DMS153 (cell line): Measurements from ENCODE around the gene RUSF1.
"Not testable (repeated sequence)": the region's sequence is repeated elsewhere in the genome, so short reads cannot be mapped to it uniquely, and the experiment has no call there.

Source experiments
- DNase-seq: peaks from one replicate; lab custom pipeline; 2025; lab: John Stamatoyannopoulos, UW

The RUSF1 gene

GRCh38 chr16:31507929-31508705 is at the start of gene RUSF1:
Gene RUSF1, minus strand, starts transcription at chr16:31508391. Its CDS starts 18 bp downstream, at chr16:31508373.
- DNase-seq: peak; percentile 21

GRCh38 chr16:31542763-31543162 is 34.6 kb upstream of the RUSF1 start:
- DNase-seq: no peak

- not testable (repeated sequence) for DNase-seq
Measured at GRCh38 chr16:31539762-31540161, 31.6 kb upstream of the RUSF1 start.

- not testable (repeated sequence) for DNase-seq
Measured at GRCh38 chr16:31538243-31538598, 30.0 kb upstream of the RUSF1 start.

- no peak for DNase-seq
Measured at GRCh38 chr16:31537362-31538242, 29.4 kb upstream of the RUSF1 start.

- DNase-seq: no peak
Measured at GRCh38 chr16:31536804-31537361, 28.7 kb upstream of the RUSF1 start.

- no peak for DNase-seq
Measured at GRCh38 chr16:31535737-31536136, 27.5 kb upstream of the RUSF1 start.

GRCh38 chr16:31532896-31533295 is 24.7 kb upstream of the RUSF1 start:
- DNase-seq: no peak

- no peak for DNase-seq
Measured at GRCh38 chr16:31532120-31532519, 23.9 kb upstream of the RUSF1 start.

- DNase-seq: no peak
Measured at GRCh38 chr16:31531096-31531495, 22.9 kb upstream of the RUSF1 start.

- DNase-seq: no peak
Measured at GRCh38 chr16:31530405-31530804, 22.2 kb upstream of the RUSF1 start.

GRCh38 chr16:31529937-31530312 is 21.7 kb upstream of the RUSF1 start:
- no peak for DNase-seq

- no peak for DNase-seq
Measured at GRCh38 chr16:31529108-31529936, 21.1 kb upstream of the RUSF1 start.

- DNase-seq: no peak
Measured at GRCh38 chr16:31528523-31529107, 20.4 kb upstream of the RUSF1 start.

GRCh38 chr16:31527734-31528274 is 19.6 kb upstream of the RUSF1 start, which contains the start of gene AHSP:
Gene AHSP, plus strand, starts transcription at chr16:31527900. Its CDS starts 240 bp downstream, at chr16:31528140.
- no peak for DNase-seq

- no peak for DNase-seq
Measured at GRCh38 chr16:31525113-31525512, 16.9 kb upstream of the RUSF1 start.

GRCh38 chr16:31523768-31524167 is 15.6 kb upstream of the RUSF1 start:
- DNase-seq: not testable (repeated sequence)

- DNase-seq: no peak
Measured at GRCh38 chr16:31522071-31522470, 13.9 kb upstream of the RUSF1 start.

GRCh38 chr16:31521368-31521767 is 13.2 kb upstream of the RUSF1 start:
- no peak for DNase-seq

- DNase-seq: peak; percentile 90
Measured at GRCh38 chr16:31519759-31520431, 11.7 kb upstream of the RUSF1 start.
